ENCODE measurements around the gene SETD2.

- TF ChIP-seq TOX (CRISPR knock-in tag; IDR thresholded peaks at IDR 0.05; ENCODE audit: borderline replicate concordance) (no peak), PATZ1 (CRISPR knock-in tag; IDR thresholded peaks at IDR 0.05; ENCODE audit: borderline replicate concordance) (no peak), OSR1 (CRISPR knock-in tag; IDR thresholded peaks at IDR 0.05) (no peak), ESRRG (CRISPR knock-in tag; IDR thresholded peaks at IDR 0.05) (no peak), ARNTL (CRISPR knock-in tag; IDR thresholded peaks at IDR 0.05; ENCODE audit: borderline replicate concordance, low read depth) (no peak), SNAI2 (CRISPR knock-in tag; IDR thresholded peaks at IDR 0.05) (no peak), CREB5 (CRISPR knock-in tag; IDR thresholded peaks at IDR 0.05; ENCODE audit: low read depth) (no peak), TSHZ2 (CRISPR knock-in tag; IDR thresholded peaks at IDR 0.05) (no peak), POU6F1 (CRISPR knock-in tag; IDR thresholded peaks at IDR 0.05; ENCODE audit: borderline replicate concordance, low read depth) (no peak), GLIS3 (CRISPR knock-in tag; IDR thresholded peaks at IDR 0.05) (no peak)
Measured at GRCh38 chr3:47000922-47001730, 162.8 kb downstream of the SETD2 start.
